GM18951 (cell line): ENCODE data around the gene ARHGEF4.

ENCODE experiments used
- POLR2A ChIP-seq: IDR thresholded peaks from 4 replicates; pipeline ENCODE4 v1.6.1; 2011; ENCODE audit warnings: mild to moderate bottlenecking; ENCODE audit not compliant: insufficient read length, insufficient read depth; ENCODE audit errors: extremely low read depth
- in situ Hi-C: fragments of 300-500 bp; cut with MboI; formaldehyde crosslinking; loops from one replicate; pipeline ENCODE4 v1.12.0; 2022; ENCODE audit warnings: low sequenced_read_pairs, mixed read lengths, inconsistent platforms; ENCODE audit not compliant: unreplicated experiment

ARHGEF4 gene

GRCh38 chr2:130928385-130928784, 91.7 kb downstream of the ARHGEF4 start:
- in situ Hi-C loops: no loop called here

GRCh38 chr2:130930740-130931659, 94.3 kb downstream of the ARHGEF4 start:
- in situ Hi-C loops: no loop called here
- no peak for TF ChIP-seq POLR2A

More at GRCh38 chr2:130928385-130928784, 91.7 kb downstream of the ARHGEF4 start:
- no peak for TF ChIP-seq POLR2A

DNA sequence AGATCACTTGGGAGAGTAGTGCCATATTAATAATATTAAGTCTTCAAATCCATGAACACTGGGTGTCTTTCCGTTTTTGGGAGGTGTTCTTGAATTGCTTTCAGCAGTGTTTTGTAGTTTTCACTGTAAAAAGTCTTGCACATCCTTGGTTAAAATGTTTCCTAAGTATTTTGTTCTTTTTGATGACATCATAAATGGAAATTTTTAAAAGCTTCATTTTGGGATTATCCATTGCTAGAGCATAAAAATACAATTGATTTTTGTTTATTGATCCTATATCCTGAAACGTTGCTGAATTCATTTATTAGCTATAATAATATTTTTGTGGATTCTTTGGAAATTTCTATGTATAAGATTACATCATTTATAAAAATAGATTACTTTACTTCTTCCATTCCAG, 96.8 kb downstream of the ARHGEF4 start:
- TF ChIP-seq POLR2A: no peak
- in situ Hi-C loops: no loop called here

DNA sequence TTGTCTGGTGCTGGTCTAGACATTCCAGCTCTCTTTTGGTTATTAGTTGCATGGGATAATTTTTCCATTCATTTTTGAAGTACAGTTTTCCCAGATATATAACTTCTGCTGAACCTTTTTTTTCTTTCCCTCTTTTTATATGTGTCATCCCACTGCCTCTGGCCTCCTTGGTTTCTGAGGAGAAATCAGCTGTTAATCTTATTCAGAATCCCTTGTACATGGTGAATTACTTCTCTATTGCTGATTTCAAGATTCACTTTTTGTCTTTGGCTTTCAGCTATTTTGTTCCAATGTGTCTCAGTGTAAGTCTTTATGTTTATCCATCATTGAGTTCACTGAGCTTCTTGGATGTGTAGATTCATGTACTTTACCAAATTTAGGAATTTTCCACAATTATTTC, 99.7 kb downstream of the ARHGEF4 start:
- TF ChIP-seq POLR2A: no peak

DNA sequence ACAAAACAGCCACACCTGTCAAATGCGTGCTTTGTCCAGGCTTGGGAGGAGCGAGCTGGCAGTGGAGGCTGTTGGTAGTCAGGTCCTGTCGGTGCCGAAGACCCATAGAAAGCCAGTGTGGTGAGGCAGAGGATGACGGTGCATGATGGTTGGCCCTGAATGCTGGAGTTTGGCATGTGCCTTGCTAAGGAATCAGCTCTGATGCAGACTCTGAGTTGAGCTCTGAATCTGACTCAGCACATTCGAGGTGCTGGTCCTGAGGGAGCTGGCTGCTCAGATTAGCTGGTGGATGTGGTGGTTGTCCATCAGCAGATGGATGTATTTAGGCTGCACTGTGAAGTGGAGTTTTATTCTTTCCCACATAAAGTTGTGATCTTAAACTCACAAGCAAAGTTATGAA, 111.3 kb downstream of the ARHGEF4 start:
- no peak for TF ChIP-seq POLR2A
- in situ Hi-C loops: no loop called here

More for the DNA sequence above, 99.7 kb downstream of the ARHGEF4 start:
- in situ Hi-C loops: no loop called here

GRCh38 chr2:130949954-130950353, 113.2 kb downstream of the ARHGEF4 start:
- in situ Hi-C loops: no loop called here
- no peak for TF ChIP-seq POLR2A

GRCh38 chr2:130951018-130951417, 114.3 kb downstream of the ARHGEF4 start:
- TF ChIP-seq POLR2A: no peak
- in situ Hi-C loops: no loop called here

DNA sequence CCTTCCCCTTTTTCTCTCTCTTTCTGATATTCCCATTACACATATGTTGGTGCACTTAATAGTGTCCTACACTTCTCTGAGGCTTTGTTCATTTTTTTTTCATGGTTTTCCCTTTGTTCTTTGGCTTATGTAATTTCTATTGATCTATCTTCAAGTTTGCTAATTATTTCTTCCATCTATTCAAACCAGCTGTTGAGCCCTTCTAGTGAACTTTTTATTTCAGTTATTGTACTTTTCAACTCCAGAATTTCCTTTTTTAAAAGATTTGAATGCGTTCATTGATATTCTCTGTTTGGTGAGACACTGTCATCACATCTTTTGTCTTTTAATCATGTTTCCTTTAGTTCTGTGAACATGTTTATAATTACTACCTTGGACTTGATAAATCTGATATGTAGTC, 118.2 kb downstream of the ARHGEF4 start:
- in situ Hi-C loops: no loop called here
- TF ChIP-seq POLR2A: no peak

GRCh38 chr2:130957915-130958314, 121.2 kb downstream of the ARHGEF4 start:
- in situ Hi-C loops: no loop called here
- no peak for TF ChIP-seq POLR2A

- in situ Hi-C loops: no loop called here
- TF ChIP-seq POLR2A: no peak
Measured at GRCh38 chr2:130963196-130963848, 126.6 kb downstream of the ARHGEF4 start.

GRCh38 chr2:130963849-130964793, 127.4 kb downstream of the ARHGEF4 start:
- in situ Hi-C loops: no loop called here
- no peak for TF ChIP-seq POLR2A

- TF ChIP-seq POLR2A: no peak
- in situ Hi-C loops: no loop called here
Measured at GRCh38 chr2:130964931-130965330, 128.2 kb downstream of the ARHGEF4 start.
